Measurements from ENCODE around the gene NPPA. TPM values are rescaled to one million over a fixed set of nuclear protein-coding genes. Genes with fewer than 3 reads are reported as not detected.

Gene NPPA
- total and polyA plus RNA-seq, 9 of the 15 experiments (the other 6 are each of a cell fraction or from before 2014, with no cell fraction given), result not detected

DNA sequence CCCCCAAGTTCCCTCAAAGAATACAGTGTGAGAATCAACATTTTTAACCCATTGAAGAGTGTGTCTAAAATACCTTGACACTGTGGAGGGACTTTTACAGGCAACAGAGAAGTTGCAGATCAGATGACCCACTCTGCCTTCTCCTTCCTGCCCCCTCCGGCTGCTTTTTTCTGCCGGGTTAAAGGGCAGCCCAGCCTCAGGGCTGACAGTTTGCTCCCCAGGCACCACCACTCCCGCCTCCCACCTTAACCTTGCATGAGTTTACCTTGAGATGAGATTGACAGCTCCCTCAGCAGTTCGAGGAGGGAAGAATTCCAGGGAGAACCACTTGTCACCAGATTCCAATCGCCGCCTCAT lies 45.0 kb downstream of the NPPA start (continued):
- TF ChIP-seq SIX5 (IDR thresholded peaks at IDR 0.05; ENCODE audit: borderline replicate concordance in 1 of 2, insufficient read depth in 1 of 2, low read depth in 1 of 2, low read length in 2 of 2) (no peak), FOXK2 (conservative IDR thresholded peaks at IDR 0.05 in 1 of 2, IDR thresholded peaks at IDR 0.05 in 1 of 2; ENCODE audit: low read depth in 2 of 2) (0 out of 4 replicates have a peak, but pooled peaks of 1 of the 2 experiments have one; percentile 28), SPI1 (IDR thresholded peaks at IDR 0.05; ENCODE audit: borderline replicate concordance, low read depth, low read length) (0 out of 2 replicates have a peak, but pooled peaks have one; percentile 24), POLR2B (IDR thresholded peaks at IDR 0.05; ENCODE audit: low read depth, partially characterized antibody) (peak; percentile 8), RBM34 (IDR thresholded peaks at IDR 0.05; ENCODE audit: borderline replicate concordance, insufficient read depth, low read length) (no peak), MTA1 (IDR thresholded peaks at IDR 0.05; ENCODE audit: borderline replicate concordance) (no peak), RAD51 (IDR thresholded peaks at IDR 0.05; ENCODE audit: borderline replicate concordance, low read depth) (peak; percentile 62; the same call in 1 of the 2 replicates), ARID2 (IDR thresholded peaks at IDR 0.05) (no peak), IFI16 (CRISPR knock-in tag; IDR thresholded peaks at IDR 0.05) (no peak), ARID1B (IDR thresholded peaks at IDR 0.05) (no peak), CREM (IDR thresholded peaks at IDR 0.05; ENCODE audit: low read depth) (0 out of 2 replicates have a peak, but pooled peaks have one; percentile 3), ZNF134 (CRISPR knock-in tag; conservative IDR thresholded peaks at IDR 0.05) (no peak)
- TF ChIP-seq, protein P1, sequence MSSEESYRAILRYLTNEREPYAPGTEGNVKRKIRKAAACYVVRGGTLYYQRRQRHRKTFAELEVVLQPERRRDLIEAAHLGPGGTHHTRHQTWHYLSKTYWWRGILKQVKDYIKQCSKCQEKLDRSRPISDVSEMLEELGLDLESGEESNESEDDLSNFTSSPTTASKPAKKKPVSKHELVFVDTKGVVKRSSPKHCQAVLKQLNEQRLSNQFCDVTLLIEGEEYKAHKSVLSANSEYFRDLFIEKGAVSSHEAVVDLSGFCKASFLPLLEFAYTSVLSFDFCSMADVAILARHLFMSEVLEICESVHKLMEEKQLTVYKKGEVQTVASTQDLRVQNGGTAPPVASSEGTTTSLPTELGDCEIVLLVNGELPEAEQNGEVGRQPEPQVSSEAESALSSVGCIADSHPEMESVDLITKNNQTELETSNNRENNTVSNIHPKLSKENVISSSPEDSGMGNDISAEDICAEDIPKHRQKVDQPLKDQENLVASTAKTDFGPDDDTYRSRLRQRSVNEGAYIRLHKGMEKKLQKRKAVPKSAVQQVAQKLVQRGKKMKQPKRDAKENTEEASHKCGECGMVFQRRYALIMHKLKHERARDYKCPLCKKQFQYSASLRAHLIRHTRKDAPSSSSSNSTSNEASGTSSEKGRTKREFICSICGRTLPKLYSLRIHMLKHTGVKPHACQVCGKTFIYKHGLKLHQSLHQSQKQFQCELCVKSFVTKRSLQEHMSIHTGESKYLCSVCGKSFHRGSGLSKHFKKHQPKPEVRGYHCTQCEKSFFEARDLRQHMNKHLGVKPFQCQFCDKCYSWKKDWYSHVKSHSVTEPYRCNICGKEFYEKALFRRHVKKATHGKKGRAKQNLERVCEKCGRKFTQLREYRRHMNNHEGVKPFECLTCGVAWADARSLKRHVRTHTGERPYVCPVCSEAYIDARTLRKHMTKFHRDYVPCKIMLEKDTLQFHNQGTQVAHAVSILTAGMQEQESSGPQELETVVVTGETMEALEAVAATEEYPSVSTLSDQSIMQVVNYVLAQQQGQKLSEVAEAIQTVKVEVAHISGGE (CRISPR knock-in tag; IDR thresholded peaks at IDR 0.05), result peak in 1 of 3 experiments; percentile 50; a peak in 1 of 6 replicates
- TF ChIP-seq, protein P2, sequence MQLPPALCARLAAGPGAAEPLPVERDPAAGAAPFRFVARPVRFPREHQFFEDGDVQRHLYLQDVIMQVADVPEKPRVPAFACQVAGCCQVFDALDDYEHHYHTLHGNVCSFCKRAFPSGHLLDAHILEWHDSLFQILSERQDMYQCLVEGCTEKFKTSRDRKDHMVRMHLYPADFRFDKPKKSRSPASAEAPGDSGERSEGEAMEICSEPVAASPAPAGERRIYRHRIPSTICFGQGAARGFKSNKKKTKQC (CRISPR knock-in tag; IDR thresholded peaks at IDR 0.05), result no peak
- TF ChIP-seq, protein P3, sequence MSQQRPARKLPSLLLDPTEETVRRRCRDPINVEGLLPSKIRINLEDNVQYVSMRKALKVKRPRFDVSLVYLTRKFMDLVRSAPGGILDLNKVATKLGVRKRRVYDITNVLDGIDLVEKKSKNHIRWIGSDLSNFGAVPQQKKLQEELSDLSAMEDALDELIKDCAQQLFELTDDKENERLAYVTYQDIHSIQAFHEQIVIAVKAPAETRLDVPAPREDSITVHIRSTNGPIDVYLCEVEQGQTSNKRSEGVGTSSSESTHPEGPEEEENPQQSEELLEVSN (IDR thresholded peaks at IDR 0.05; ENCODE audit: borderline replicate concordance in 1 of 2, extremely low read depth in 1 of 2, insufficient read depth in 1 of 2, insufficient read length in 1 of 2, low read depth in 1 of 2, low read length in 1 of 2, poor library complexity in 1 of 2, severe bottlenecking in 1 of 2), result peak in 1 of 2 experiments; percentile 22
- TF ChIP-seq, protein P4, sequence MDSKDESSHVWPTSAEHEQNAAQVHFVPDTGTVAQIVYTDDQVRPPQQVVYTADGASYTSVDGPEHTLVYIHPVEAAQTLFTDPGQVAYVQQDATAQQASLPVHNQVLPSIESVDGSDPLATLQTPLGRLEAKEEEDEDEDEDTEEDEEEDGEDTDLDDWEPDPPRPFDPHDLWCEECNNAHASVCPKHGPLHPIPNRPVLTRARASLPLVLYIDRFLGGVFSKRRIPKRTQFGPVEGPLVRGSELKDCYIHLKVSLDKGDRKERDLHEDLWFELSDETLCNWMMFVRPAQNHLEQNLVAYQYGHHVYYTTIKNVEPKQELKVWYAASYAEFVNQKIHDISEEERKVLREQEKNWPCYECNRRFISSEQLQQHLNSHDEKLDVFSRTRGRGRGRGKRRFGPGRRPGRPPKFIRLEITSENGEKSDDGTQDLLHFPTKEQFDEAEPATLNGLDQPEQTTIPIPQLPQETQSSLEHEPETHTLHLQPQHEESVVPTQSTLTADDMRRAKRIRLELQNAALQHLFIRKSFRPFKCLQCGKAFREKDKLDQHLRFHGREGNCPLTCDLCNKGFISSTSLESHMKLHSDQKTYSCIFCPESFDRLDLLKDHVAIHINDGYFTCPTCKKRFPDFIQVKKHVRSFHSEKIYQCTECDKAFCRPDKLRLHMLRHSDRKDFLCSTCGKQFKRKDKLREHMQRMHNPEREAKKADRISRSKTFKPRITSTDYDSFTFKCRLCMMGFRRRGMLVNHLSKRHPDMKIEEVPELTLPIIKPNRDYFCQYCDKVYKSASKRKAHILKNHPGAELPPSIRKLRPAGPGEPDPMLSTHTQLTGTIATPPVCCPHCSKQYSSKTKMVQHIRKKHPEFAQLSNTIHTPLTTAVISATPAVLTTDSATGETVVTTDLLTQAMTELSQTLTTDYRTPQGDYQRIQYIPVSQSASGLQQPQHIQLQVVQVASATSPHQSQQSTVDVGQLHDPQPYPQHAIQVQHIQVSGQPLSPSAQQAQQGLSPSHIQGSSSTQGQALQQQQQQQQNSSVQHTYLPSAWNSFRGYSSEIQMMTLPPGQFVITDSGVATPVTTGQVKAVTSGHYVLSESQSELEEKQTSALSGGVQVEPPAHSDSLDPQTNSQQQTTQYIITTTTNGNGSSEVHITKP (IDR thresholded peaks at IDR 0.05; ENCODE audit: partially characterized antibody), result no peak
- TF ChIP-seq, protein P5, sequence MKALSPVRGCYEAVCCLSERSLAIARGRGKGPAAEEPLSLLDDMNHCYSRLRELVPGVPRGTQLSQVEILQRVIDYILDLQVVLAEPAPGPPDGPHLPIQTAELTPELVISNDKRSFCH (CRISPR knock-in tag; IDR thresholded peaks at IDR 0.05), result no peak
- TF ChIP-seq, protein P5 (tag; IDR thresholded peaks at IDR 0.05), result 0 out of 2 replicates have a peak, but pooled peaks have one; percentile 10

All from K562 (cell line).